CD4-positive, alpha-beta T cell (primary cell): Measurements from ENCODE around the gene CACNG8. TPM values are rescaled to one million over a fixed set of nuclear protein-coding genes. Genes with fewer than 3 reads are reported as not detected.

Experiments
- total RNA-seq, 174 experiments: library from RNA in 2 of 174; stranded (reverse) in 2 of 174; gene quantifications; one replicate each; pipeline ENCODE4 v1.2.3 and lab custom pipeline; 2021 to 2026

Gene CACNG8
- total RNA-seq, 2 experiments from 2014 or later: not detected

Other genes starting within 250 kb of the CACNG8 start
- under 1 TPM in 1 of 2 experiments, not detected in 1; 0.08 TPM for gene NLRP12, start 138.6 kb upstream of the CACNG8 start, total RNA-seq
- gene MYADM, start 95.1 kb upstream of the CACNG8 start, total RNA-seq: 100 to 1,000 TPM; 444 to 448 TPM
- gene PRKCG, start 80.7 kb upstream of the CACNG8 start, total RNA-seq: 1 to 10 TPM; 1.5 to 1.6 TPM
- not detected for gene CACNG7, start 53.7 kb upstream of the CACNG8 start, total RNA-seq
- not detected for gene CACNG6, start 28.7 kb downstream of the CACNG8 start, total RNA-seq
- not detected for gene VSTM1, start 101.0 kb downstream of the CACNG8 start, total RNA-seq
- gene TARM1, start 118.4 kb downstream of the CACNG8 start, total RNA-seq: not detected
- gene OSCAR, start 137.9 kb downstream of the CACNG8 start, total RNA-seq: under 1 TPM; 0.41 to 0.42 TPM
- gene NDUFA3, start 139.9 kb downstream of the CACNG8 start, total RNA-seq: 10 to 100 TPM; 63.0 to 63.5 TPM
- 10 to 100 TPM; 10.1 to 11.2 TPM for gene TFPT, start 152.7 kb downstream of the CACNG8 start, total RNA-seq
- 10 to 100 TPM; 52.9 to 55.9 TPM for gene PRPF31, start 152.8 kb downstream of the CACNG8 start, total RNA-seq
- 10 to 100 TPM; 26.7 to 28.7 TPM for gene CNOT3, start 174.8 kb downstream of the CACNG8 start, total RNA-seq
- 10 to 100 TPM; 14.4 to 16.0 TPM for gene LENG1, start 196.8 kb downstream of the CACNG8 start, total RNA-seq
- gene TMC4, start 210.2 kb downstream of the CACNG8 start, total RNA-seq: 1 to 10 TPM in 1 of 2 experiments, under 1 TPM in 1; 0.84 to 1.5 TPM
- 10 to 100 TPM; 13.7 to 18.0 TPM for gene MBOAT7, start 226.6 kb downstream of the CACNG8 start, total RNA-seq
- gene TSEN34, start 228.4 kb downstream of the CACNG8 start, total RNA-seq: 1 to 10 TPM; 8.4 to 8.6 TPM
- 1,000 to 10,000 TPM; 2,017 to 2,050 TPM for gene RPS9, start 237.9 kb downstream of the CACNG8 start, total RNA-seq